IPS DF 4.7 (cell line): Measurements from ENCODE around the gene IRF9.

Experiments
- DNase-seq: peaks from one replicate; pipeline ENCODE4 v3.0.0-alpha.2; 2013; ENCODE audit warnings: low spot score; ENCODE audit errors: extremely low read depth

The IRF9 gene

GRCh38 chr14:24215495-24216344 lies 54.7 kb downstream of the IRF9 start, which contains the start of gene MDP1:
Gene MDP1, minus strand, starts transcription at chr14:24216066. Its CDS starts 111 bp downstream, at chr14:24215955.
- DNase-seq = no peak
